Liver (tissue), 9 donors: ENCODE results near the gene COL4A1. TPM values are rescaled to one million over a fixed set of nuclear protein-coding genes. Genes with fewer than 3 reads are reported as not detected.

ENCODE experiments used
- DNase-seq: peaks from one replicate; pipeline ENCODE4 v3.0.0-alpha.2; 2017; ENCODE audit warnings: low spot score
- H3K27ac ChIP-seq, 2 donors: one replicate each; pipeline ENCODE4 v1.7.0; 2013; ENCODE audit warnings: inconsistent platforms in 2 of 2, low read length in 2 of 2, control low read depth in 1 of 2, low read depth in 1 of 2, mild to moderate bottlenecking in 1 of 2
- H3K27me3 ChIP-seq, 4 donors: one replicate each; pipeline versions ENCODE4 v1.6.1 to v1.7.0; 2013; ENCODE audit warnings: low read length in 3 of 4, inconsistent platforms in 1 of 4, mild to moderate bottlenecking in 1 of 4, moderate library complexity in 1 of 4; ENCODE audit not compliant: control insufficient read depth in 4 of 4, insufficient read depth in 4 of 4
- H3K36me3 ChIP-seq, 4 donors: one replicate each; pipeline versions ENCODE4 v1.6.1 to v1.7.0; 2013; ENCODE audit warnings: low read length in 3 of 4, mild to moderate bottlenecking in 3 of 4, low read depth in 1 of 4, moderate library complexity in 1 of 4; ENCODE audit not compliant: control insufficient read depth in 4 of 4, insufficient read depth in 3 of 4
- H3K4me1 ChIP-seq, 4 donors: one replicate each; pipeline versions ENCODE4 v1.6.1 to v1.7.0; 2013; ENCODE audit warnings: low read length in 3 of 4, mild to moderate bottlenecking in 3 of 4, moderate library complexity in 1 of 4; ENCODE audit not compliant: control insufficient read depth in 4 of 4, insufficient read depth in 4 of 4
- H3K4me3 ChIP-seq, 3 donors: one replicate each; pipeline versions ENCODE4 v1.6.1 to v1.7.0; 2013; ENCODE audit warnings: low read length in 3 of 3, control low read depth in 1 of 3, low read depth in 1 of 3, mild to moderate bottlenecking in 1 of 3
- H3K9ac ChIP-seq, 2 donors: one replicate each; pipeline ENCODE4 v1.7.0; 2013; ENCODE audit warnings: low read length in 2 of 2, mild to moderate bottlenecking in 2 of 2, moderate library complexity in 2 of 2, control low read depth in 1 of 2, low read depth in 1 of 2
- H3K9me3 ChIP-seq, 4 donors: one replicate each; pipeline versions ENCODE4 v1.6.1 to v1.7.0; 2013; ENCODE audit warnings: low read length in 3 of 4; ENCODE audit not compliant: control insufficient read depth in 4 of 4
- ATF3 ChIP-seq: IDR thresholded peaks from 2 replicates; pipeline ENCODE4 v1.6.1; 2016; ENCODE audit warnings: antibody characterized with exemption
- CTCF ChIP-seq: fragments of 150-350 bp; IDR thresholded peaks from 2 replicates; pipeline ENCODE4 v1.5.1; 2017; ENCODE audit warnings: improper control_type of control experiment, low read depth, low read length; ENCODE audit not compliant: missing input control
- FOXA2 ChIP-seq: IDR thresholded peaks from 2 replicates; pipeline ENCODE4 v1.6.1; 2016; ENCODE audit warnings: antibody characterized with exemption
- GABPA ChIP-seq, 2 donors: IDR thresholded peaks in 1 of 2; conservative IDR thresholded peaks in 1 of 2; 2 replicates each; pipeline ENCODE4 v1.6.1; 2016; ENCODE audit warnings: antibody characterized with exemption in 2 of 2, mild to moderate bottlenecking in 1 of 2, moderate library complexity in 1 of 2
- JUND ChIP-seq, 2 donors: IDR thresholded peaks; 2 replicates each; pipeline ENCODE4 v1.6.1; 2016; ENCODE audit warnings: antibody characterized with exemption in 2 of 2
- MAX ChIP-seq: IDR thresholded peaks from 2 replicates; pipeline ENCODE4 v1.6.1; 2016; ENCODE audit warnings: antibody characterized with exemption
- NR2F2 ChIP-seq: IDR thresholded peaks from 2 replicates; pipeline ENCODE4 v1.6.1; 2016; ENCODE audit warnings: antibody characterized with exemption
- RAD21 ChIP-seq, 2 donors: IDR thresholded peaks; 2 replicates each; pipeline ENCODE4 v1.6.1; 2016; ENCODE audit warnings: antibody characterized with exemption in 2 of 2, mild to moderate bottlenecking in 2 of 2
- REST ChIP-seq: IDR thresholded peaks from 2 replicates; pipeline ENCODE4 v1.6.1; 2016; ENCODE audit warnings: antibody characterized with exemption, mild to moderate bottlenecking
- RXRA ChIP-seq, 2 donors: IDR thresholded peaks; 2 replicates each; pipeline ENCODE4 v1.6.1; 2017 to 2018; ENCODE audit warnings: antibody characterized with exemption in 2 of 2, mild to moderate bottlenecking in 1 of 2
- SP1 ChIP-seq: IDR thresholded peaks from 2 replicates; pipeline ENCODE4 v1.6.1; 2018; ENCODE audit warnings: antibody characterized with exemption, mild to moderate bottlenecking
- TAF1 ChIP-seq: conservative IDR thresholded peaks from 2 replicates; pipeline ENCODE4 v1.6.1; 2016; ENCODE audit warnings: antibody characterized with exemption, mild to moderate bottlenecking
- YY1 ChIP-seq: IDR thresholded peaks from 2 replicates; pipeline ENCODE4 v1.6.1; 2016; ENCODE audit warnings: antibody characterized with exemption, mild to moderate bottlenecking
- WGBS: extraction: QIAGEN DNeasy Blood & Tissue Kit; methylation state at CpG from one replicate; pipeline ENCODE4 v1.1.7; 2013; 5-methylcytosine and 5-hydroxymethylcytosine counted together
- polyA plus RNA-seq, 2 donors: library from polyadenylated mRNA; stranded (reverse) in 1 of 2; unstranded in 1 of 2; fragments of 200-250 nt in 1 of 2; fragments of >200 nt in 1 of 2; fragmentation: Nextera tagmentation in 1 of 2; extraction: Ambion mirVana in 1 of 2; gene quantifications; one replicate each; pipeline versions ENCODE4 v1.2.1 to v1.2.3, GENCODE V29; 2013 to 2015
- total RNA-seq, 2 donors: library from RNA; depleted of rRNA; stranded (reverse); fragments of >200 nt; gene quantifications; one replicate each; pipeline ENCODE4 v1.2.3, GENCODE V29; 2014
- donor health status: healthy.
- donor health status: healthy.
- donor health status: healthy.
- donor health status: healthy.
- donor health status: healthy.

The COL4A1 gene
- total and polyA plus RNA-seq, 4 donors = 5.0 to 68.5 (median 37.9) TPM

- Histone ChIP-seq H3K9me3 (no peaks in the 10 kb centered on the region), H3K4me1 (no peaks in the 10 kb centered on the region), H3K36me3 (no peaks in the 10 kb centered on the region), H3K4me3 (no peak overlapping the region), H3K9ac (no peak overlapping the region), H3K27ac (peak overlapping the region; percentile 1 to 48), H3K27me3 (no peaks in the 10 kb centered on the region)
- DNase-seq = no peak
- TF ChIP-seq REST (no peak), MAX (no peak), JUND (IDR thresholded peaks at IDR 0.05) (no peak), GABPA (IDR thresholded peaks at IDR 0.05 in 1 of 2, conservative IDR thresholded peaks at IDR 0.05 in 1 of 2) (no peak), CTCF (no peak), YY1 (no peak), ATF3 (no peak)
- 86% methylated on average over 12 of the region's 12 CpGs for WGBS
Measured at GRCh38 chr13:110251193-110251819, 55.7 kb downstream of the COL4A1 start.

GRCh38 chr13:110250258-110250891, 56.6 kb downstream of the COL4A1 start:
- no peak for DNase-seq
- 78% methylated on average over 10 of the region's 10 CpGs for WGBS

More at GRCh38 chr13:110250258-110250891, 56.6 kb downstream of the COL4A1 start:
- TF ChIP-seq FOXA2 (no peak), GABPA (IDR thresholded peaks at IDR 0.05 in 1 of 2, conservative IDR thresholded peaks at IDR 0.05 in 1 of 2) (no peak), SP1 (no peak), NR2F2 (peak; percentile 34), RXRA (IDR thresholded peaks at IDR 0.05) (peak; percentile 50 to 52), TAF1 (no peak), YY1 (no peak), MAX (no peak), REST (peak; percentile 51), ATF3 (no peak), RAD21 (IDR thresholded peaks at IDR 0.05) (peak in 1 of 2 donors; percentile 5), CTCF (no peak)
- Histone ChIP-seq H3K9me3 (no peaks in the 10 kb centered on the region), H3K36me3 (no peaks in the 10 kb centered on the region), H3K9ac (no peak overlapping the region), H3K4me3 (no peak overlapping the region), H3K27ac (peak overlapping the region in 1 of 2 donors; percentile 50), H3K4me1 (no peaks in the 10 kb centered on the region), H3K27me3 (no peaks in the 10 kb centered on the region)
